Measurements from ENCODE around the gene USP11.

DNA sequence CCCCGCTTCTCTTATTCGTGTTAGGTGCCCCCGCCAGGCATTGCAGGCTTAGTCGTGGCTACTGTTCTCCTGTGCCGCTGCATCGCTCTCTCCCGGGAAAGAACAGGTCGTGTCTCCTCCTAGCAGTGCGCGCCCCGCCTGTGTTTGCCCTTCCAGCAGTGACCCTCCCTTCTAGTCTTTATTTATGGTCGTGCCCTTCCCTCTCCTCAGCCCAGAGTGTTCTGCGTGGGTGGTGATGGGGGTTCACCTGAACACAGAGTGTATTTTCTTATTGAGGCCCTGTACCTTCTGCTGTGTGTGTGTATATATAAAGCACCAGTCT is 15.2 kb downstream of the USP11 start:
- TF ChIP-seq, protein P1, sequence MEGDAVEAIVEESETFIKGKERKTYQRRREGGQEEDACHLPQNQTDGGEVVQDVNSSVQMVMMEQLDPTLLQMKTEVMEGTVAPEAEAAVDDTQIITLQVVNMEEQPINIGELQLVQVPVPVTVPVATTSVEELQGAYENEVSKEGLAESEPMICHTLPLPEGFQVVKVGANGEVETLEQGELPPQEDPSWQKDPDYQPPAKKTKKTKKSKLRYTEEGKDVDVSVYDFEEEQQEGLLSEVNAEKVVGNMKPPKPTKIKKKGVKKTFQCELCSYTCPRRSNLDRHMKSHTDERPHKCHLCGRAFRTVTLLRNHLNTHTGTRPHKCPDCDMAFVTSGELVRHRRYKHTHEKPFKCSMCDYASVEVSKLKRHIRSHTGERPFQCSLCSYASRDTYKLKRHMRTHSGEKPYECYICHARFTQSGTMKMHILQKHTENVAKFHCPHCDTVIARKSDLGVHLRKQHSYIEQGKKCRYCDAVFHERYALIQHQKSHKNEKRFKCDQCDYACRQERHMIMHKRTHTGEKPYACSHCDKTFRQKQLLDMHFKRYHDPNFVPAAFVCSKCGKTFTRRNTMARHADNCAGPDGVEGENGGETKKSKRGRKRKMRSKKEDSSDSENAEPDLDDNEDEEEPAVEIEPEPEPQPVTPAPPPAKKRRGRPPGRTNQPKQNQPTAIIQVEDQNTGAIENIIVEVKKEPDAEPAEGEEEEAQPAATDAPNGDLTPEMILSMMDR (IDR thresholded peaks at IDR 0.05 in 4 of 5, conservative IDR thresholded peaks at IDR 0.05 in 1 of 5): no peak
- no peak for TF ChIP-seq POLR2A (IDR thresholded peaks at IDR 0.05)

Data from gastrocnemius medialis (tissue), 4 donors.